Measurements from ENCODE around the gene SYP.
A peak's percentile ranks its signal among the peaks of the same experiment; 100 is the strongest.

The SYP gene

DNA sequence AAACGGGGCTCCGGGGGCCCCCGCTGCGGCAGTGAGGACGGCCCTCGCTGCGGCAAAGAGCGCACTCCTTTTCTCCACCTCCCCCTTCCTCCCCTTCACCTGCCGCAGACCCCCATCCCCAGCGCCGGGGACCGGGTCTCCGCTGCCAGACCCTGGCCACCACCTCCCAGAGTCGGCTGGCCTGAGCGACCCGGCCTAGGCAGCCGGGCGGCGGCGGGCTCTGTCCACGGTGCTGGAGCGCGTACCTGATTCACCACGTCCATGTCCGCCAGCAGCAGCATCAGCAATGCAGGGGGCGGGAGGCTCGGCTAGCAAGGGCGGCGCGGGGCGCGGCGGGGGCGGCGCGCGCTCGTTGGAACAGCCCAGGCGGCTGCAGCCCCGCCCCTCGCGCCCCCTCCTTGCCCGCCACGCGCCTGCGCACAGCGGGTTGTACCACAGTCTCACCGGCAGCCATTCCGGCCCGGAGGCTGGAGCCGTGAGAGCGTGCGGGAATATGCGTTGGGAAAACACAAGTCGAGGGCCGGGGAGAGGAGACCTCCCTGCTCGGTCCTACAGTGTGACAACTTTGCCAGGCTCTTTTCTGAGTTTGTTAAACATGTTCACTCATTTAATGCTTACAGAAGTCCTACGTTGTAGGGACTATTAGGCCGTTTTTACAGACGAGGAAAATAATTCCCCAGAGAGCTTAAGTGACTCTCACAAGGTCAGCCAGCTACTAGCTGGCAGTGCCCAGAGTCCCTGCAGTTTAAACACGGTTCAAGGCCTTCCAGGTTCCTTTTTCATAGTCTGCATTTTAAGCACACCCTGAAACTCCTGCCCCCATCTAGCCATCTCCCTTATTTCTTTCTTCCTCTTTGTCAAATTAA lies at the start of gene SYP:
Gene SYP, minus strand, starts transcription at position 288 of the 866 bp plus-strand sequence. Its CDS starts 7 bp downstream, at position 281.
- DNase-seq (ENCODE audit: low spot score), result peak; percentile 92

DNA sequence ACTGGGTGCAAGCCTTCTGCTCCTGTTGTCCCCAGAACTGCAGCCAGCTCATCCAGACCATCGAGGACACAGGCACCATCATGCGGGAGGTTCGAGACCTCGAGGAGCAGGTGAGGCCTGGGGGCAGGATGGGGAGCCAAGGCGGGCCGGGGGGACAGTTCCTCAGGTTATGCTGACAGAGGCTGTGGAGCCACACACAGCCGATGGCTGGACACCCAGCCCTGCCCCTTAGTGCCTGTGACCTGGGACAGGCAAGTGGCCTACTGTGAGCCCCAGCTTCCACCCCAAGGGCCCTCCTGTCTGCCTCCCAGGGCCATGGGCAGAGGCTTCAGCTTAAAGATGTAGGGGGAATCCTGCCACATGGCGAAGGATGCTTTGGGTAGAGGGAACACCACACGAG lies 49.6 kb upstream of the SYP start:
- DNase-seq (ENCODE audit: low spot score), result no peak

DNA sequence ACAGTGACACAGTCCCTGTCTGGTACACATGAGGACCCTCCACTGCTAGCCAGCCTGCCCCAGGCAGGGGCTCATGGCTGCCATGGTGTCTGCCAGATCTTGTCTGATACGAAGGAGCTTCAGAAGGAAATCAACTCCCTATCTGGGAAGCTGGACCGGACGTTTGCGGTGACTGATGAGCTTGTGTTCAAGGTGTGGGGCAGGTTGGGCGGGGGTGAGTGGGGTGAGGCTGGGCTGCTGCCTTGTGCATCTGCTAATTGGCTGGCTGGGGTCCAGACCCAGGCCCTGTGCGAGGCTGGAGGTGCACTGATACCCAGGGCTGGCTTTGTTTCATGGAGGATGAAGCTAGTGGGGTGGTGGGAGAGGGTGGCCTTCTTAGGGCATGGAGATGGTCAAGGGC lies 49.1 kb upstream of the SYP start:
- DNase-seq (ENCODE audit: low spot score), result no peak

DNA sequence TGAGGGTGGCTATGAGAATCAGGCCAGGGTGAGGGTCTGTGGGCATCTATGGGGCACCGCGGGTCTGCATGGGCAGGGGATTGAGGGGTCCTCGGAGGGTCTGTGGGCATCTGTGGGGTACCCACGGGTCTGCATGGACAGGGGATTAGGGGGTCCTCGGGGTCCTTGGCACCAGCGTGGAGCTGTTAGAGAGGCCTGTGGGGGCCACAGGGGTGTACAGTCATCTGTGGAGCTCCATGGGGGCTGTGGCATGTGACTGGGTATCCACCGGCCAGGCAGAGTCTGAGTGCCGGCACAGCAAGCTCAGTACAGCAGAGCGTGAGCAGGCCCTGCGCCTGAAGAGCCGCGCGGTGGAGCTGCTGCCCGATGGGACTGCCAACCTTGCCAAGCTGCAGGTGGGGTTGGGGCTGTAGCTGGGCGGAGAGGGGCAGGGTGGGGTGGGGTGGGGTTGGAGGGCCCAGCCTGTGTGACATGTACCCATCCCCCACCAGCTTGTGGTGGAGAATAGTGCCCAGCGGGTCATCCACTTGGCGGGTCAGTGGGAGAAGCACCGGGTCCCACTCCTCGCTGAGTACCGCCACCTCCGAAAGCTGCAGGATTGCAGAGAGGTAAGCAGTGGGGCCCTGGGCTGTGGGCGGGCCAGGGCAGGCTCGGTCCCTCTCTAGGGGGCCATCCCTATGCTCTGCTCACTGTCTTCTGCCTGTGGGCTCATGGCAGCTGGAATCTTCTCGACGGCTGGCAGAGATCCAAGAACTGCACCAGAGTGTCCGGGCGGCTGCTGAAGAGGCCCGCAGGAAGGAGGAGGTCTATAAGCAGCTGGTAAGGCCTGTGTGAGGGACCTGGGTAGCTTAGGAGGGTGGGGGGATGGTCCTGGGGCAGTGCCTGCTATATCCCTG lies 48.2 kb upstream of the SYP start:
- DNase-seq (ENCODE audit: low spot score), result no peak

DNA sequence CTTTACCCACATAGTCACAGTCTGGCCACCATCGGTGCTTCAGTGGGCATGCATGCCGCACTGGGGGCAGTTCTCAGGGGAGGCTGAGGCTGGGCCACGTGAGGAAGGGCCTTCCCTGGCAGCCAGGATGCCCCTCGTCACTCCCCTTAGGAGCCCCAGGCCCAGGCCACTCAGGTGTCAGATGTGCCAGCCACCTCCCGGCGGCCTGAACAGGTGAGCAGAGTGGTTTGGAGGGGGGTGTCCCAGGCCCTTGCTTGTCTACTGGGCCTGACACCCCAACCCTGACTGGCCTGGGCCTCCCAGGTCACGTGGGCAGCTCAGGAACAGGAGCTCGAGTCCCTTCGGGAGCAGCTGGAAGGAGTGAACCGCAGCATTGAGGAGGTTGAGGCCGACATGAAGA lies 47.4 kb upstream of the SYP start:
- DNase-seq (ENCODE audit: low spot score), result no peak

DNA sequence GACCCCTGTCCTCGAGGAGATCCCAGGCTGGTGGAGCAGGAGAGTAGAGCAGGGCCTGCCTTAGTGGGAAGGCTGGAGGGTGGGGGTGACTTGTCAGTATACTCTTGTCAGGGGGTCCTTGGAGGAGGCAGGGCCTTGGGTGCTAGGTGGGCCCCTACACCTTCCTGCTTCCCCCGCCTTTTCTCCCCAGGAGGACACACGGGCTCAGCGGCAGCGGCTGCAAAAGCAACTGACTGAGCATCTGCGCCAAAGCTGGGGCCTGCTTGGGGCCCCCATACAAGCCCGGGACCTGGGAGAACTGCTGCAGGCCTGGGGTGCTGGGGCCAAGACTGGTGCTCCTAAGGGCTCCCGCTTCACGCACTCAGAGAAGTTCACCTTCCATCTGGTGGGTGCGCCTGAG lies 46.5 kb upstream of the SYP start:
- DNase-seq (ENCODE audit: low spot score), result no peak

DNA sequence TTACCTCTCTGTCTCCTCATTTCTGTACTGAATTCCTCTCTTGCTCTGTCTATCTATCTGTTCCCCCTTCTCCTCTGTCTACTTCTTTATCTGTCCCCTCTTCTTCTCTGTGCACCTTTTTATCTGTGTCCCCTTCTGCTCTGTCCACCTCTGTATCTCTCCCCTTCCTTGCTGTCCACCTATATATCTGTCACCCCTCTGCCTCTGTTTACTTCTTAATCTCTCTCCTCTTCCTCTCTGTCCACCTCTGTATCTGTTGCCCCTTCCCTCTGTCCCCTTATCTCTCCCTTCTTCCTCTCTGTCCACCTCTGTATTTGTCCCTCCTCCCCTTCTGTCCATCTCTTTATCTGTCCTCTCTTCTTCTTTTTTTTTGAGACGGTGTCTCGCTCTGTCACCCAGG lies 44.2 kb upstream of the SYP start:
- DNase-seq (ENCODE audit: low spot score), result no peak

DNA sequence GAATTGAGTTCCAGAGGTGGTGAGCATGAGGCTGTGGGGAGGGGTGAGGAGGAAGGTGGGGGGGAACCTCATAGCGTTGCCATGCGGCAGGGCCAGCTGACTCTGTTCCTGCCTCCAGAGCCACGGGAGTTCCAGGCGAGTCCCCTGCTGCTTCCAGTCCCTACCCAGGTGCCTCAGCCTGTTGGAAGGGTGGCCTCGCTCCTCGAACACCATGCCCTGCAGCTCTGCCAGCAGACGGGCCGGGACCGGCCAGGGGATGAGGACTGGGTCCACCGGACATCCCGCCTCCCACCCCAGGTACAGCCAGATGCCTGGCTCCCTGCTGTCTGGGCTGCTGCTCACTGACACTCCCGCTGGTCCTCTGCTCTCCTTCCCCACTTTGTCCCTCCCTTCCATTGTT lies 43.2 kb upstream of the SYP start:
- no peak for DNase-seq (ENCODE audit: low spot score)

DNA sequence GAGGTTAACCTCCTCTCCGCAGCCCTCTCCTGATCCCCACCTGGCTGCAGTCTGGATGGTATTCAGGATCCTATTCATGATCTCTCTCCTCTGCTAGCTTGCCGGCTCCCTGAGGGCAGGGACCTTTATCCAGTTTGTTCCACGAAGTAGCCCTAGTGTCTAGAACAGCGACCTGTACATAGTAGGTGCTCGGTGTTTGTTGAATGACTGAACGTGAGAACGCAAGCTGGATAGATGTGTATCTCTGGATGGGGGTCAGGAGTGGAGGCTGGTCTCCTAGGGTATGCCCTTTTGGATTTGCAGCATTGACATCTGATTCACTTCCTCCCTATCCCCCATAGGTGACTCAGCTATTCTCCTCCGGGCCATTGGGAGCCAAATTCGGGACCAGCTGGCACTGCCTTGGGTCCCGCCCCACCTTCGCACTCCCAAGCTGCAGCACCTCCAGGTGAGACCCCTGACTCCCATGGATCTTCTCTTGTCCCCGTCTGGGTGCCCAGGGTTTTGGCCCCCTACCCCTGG lies 42.6 kb upstream of the SYP start:
- DNase-seq (ENCODE audit: low spot score), result no peak

DNA sequence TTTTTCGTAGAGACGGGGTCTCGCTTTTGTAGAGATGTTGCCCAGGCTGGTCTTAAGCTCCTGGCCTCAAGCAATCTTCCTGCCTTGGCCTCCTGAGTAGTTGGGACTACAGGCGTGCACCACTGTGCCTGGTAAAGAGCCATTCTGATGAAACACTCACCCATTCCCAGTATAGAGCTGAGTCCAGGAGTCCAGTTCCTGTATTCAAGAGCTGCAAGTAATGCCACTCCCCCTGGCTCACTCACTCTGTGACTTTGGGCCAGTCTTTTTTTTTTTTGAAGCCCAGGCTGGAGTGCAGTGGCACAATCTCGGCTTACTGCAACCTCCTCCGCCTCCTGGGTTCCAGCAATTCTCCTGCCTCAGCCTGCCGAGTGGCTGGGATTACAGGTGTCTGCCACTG lies 38.7 kb upstream of the SYP start:
- DNase-seq (ENCODE audit: low spot score), result no peak

DNA sequence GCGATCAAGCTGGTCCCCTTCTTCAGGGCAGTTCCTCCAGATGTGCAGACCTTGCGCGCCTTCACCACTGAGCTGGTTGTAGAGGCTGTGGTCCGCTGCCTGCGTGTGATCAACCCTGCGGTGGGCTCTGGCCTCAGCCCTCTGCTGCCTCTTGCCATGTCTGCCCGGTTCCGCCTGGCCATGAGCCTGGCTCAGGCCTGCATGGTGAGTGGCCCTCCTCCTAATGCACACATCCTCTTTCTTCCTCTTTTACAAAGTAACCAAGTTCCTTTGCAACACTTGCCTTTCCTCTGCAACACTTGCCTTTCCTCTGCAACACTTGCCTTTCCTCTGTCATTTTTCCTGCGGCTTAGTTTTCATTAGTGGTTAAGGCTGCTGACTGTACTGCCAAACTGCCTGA lies 37.1 kb upstream of the SYP start:
- peak; percentile 19 for DNase-seq (ENCODE audit: low spot score)

DNA sequence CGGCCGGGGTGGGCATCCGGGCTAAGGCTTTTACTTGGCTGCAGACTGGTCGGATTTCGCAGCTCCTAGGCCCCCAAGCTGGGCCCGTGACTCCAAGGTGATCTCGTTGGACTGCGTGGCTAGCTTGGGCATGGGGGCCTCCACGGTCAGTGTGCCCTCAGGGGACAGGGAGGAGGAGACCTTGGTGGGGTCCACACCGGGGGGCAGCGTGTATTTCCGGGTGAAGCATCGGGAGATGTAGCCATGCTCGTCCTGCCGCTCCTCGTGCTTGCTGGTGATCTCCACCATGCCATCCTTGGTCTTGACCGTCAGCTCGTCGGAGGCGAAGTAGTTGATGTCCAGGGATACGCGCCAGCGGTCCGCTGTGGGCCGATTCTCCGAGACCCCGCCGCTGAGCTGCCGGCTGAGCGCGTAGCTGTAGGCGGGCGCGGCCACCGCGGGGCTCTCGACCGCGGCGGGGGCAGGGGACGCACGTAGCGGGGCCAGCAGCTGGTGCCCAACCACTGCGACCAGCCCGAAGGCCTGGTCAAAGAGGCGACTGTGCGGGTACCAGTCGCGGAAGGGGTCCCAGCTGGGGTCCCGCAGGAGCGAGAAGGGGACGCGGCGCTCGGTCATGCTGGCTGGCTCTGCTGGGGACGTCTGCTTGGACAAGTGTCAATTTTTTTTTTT lies 34.0 kb upstream of the SYP start:
- no peak for DNase-seq (ENCODE audit: low spot score)

DNA sequence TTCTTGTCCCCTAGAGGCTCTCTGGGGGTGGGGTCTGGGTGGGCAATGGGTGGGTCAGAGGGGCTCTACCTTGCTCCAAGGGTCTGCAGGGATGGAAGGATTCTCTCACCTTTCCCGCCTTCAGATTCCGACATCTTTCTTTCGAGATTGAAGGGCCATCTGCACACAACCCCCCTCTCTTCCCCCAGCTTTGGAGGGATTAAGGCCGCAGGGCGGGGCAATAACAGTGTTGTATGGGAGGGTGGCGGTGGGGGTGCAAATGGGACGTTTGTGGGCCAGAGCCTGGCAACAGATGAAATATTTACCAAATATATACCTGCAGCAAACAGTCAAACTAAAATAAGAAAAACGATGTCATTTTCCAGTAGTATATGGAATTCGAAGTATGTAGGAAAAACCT lies 33.2 kb upstream of the SYP start, which contains the start of gene CACNA1F:
Gene CACNA1F, minus strand, starts transcription at position 165 of the 400 bp plus-strand sequence. Its CDS starts 31 bp downstream, at position 134.
- no peak for DNase-seq (ENCODE audit: low spot score)

DNA sequence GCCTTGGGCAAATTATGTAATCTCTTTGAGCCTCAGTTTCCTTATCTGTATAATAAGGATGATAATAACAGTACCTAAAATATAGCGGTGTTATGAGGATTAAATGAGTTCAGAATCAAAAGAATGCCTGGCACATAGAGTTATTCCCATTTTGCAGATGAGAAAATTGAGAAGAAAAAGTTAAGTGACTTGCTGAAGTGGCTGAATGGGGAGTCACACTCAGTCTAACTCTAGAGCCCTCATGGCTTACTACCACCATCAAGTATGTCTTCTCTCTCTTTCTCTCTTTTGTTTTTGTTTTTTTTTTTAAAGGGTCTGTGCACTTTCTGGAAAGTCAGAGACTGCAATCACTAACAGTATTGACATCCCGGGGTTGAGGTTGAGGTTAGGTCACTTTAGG lies 32.5 kb upstream of the SYP start:
- no peak for DNase-seq (ENCODE audit: low spot score)

DNA sequence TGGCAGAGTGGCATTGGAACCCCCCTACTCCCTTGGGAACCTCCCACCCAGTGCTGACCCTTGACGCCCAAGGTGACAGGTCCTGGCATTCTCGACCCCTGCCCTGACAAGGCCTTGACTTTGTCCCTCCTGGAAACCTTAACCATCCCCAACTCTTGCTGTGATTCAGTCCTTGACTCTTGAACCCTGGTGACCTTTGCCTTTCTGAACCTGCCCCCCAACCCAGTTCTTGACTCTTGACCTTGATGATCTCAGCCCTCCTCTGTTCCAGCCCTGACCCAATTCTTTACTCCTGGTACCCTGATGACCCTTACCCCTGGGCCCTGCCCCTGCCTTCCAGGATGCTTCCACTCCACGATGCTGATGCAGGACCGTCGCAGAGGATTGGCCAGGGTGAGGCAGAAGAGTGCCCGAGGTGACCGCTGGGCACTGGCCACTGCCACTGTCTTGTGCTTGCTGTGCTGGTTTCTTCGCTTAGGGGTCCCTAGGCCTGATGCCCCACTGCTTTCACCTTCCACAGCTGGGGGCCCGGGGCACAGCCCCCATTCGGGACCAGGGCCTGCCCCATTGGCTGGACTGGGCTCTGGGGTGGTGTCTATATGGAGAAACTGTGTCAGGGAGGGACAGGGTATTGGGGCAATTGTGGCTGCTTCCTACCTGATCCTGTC lies 31.5 kb upstream of the SYP start:
- no peak for DNase-seq (ENCODE audit: low spot score)

DNA sequence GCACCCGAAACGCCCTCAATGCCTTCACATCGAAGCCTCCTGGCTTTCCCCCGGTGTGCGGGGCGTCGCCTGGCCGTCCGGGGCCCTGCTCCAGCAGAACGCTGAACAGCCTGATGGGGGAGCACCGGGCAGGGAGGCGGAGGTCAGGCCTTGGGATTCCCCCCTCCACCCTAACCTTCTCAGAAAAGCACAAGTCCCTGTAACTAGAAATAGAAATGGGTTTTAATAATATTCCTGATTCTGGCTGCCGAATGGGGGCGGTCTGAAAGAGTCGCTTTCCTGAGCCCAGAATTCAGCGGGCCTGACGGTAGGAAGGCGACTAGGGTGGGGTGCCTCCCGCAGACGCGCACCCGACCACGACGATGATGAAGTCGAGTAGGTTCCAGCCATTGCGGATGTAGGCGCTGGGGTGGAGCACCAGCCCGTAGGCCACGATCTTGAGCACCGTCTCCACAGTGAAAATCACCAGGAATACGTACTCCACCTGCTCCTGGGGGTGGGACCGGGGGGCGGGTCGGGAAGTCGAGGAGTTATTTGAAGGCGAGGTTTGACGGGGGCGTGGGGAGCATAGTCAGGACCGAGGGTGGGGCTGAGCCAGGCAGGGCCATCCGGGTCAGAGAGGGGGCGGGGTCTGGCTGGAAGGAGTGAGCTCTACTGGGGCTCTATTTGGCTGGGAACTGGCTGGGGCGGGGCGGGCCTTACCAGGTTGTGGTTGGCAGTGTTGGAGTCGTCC lies 30.7 kb upstream of the SYP start:
- DNase-seq (ENCODE audit: low spot score), result peak; percentile 80

DNA sequence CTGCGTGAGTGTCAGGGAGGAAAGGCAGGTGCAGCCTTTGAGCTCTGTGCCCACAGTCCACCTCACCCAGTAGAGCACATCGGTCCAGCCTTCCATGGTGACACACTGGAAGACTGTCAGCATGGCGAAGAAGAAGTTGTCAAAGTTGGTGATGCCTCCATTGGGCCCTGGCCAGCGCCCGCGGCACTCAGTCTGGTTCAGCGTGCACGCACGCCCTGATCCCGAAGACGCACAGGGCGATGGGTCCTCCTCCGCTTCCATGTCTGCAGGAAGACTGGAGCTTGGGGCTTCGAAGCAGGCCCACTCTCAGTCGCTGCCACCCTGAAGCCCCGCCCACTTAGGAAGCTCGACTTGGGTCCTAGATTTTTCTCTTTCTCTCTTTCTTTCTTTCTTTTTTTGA lies 28.2 kb upstream of the SYP start:
- no peak for DNase-seq (ENCODE audit: low spot score)

DNA sequence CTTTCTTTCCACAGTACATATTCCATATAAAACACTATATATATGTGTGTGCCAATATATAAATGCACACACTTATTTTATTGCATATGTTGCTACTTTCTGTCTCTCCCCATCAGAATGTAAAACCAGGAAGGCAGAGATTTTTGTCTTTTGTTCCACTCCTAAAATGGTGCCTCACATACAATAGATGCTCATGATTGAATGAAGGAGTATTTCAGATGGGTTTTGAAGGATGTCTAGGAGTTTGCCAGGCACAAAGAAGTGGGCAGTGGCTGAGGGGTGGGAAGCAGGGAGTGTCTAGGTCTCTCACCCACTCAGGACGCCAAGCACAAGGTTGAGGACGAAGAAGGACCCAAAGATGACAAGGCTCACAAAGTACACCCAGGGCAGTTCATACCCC lies 27.7 kb upstream of the SYP start:
- DNase-seq (ENCODE audit: low spot score), result no peak

DNA sequence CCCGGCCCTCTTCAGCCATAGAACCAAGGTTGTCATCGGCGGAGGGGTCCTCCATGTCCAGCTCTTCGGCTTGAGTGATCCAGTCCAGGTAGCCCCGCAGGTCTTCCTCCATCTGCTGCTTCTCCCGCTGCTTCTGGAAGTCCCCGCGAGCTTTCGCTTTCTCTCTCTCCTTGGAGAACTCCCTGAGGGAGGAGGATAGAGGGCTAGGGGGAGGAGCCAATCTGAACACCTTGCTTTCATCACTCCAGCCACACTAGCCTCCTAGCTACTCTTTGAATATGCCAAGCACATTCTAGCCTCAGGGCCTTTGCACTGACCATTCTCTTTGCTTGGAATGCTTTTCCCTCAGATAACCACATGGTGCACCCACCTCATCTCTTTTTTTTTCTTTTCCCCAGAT lies 27.0 kb upstream of the SYP start:
- no peak for DNase-seq (ENCODE audit: low spot score)

DNA sequence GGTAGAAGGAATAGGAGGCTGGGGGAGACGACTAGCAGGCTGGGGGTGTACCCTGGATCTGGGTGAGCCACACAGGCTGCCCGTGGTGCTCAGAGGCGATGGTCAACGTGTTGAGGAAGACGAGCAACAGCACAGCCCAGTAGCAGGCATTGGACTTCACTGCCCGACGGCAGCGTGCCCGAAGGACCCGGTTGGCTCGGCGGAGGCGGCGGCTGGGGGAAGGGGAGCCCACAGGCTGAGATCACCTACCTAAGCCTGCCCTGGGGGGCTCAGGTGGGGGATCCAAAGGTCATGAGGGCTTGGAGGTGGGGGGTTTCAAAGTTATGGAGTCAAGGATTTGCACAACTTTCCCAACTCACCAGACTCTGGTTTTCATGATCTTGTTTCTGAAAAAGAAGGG lies 25.9 kb upstream of the SYP start:
- DNase-seq (ENCODE audit: low spot score), result no peak

DNA sequence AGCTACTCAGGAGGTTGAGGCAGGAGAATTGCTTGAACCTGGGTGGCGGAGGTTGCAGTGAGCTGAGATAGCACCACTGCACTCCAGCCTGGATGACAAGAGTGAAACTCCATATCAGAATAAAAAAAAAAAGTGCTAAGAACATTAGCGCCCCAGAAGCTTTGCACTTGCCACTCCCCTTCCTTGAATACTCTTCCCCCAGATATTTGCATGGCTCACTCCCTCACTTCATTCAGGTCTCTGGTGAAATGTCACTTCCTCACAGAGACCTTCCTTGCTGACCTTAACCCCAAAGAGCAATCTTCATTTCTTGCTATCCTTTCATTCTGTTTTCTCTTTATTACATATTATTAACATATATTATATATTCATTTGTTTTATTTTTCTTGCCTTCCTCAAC lies 21.9 kb upstream of the SYP start:
- peak; percentile 14 for DNase-seq (ENCODE audit: low spot score)
